Measurements from ENCODE around the gene MCM3AP. TPM values are rescaled to one million over a fixed set of nuclear protein-coding genes. Genes with fewer than 3 reads are reported as not detected.

MCM3AP gene
- total RNA-seq, 1 donor = 64.8 TPM

GRCh38 chr21:46256501-46256994, 28.9 kb downstream of the MCM3AP start:
- Histone ChIP-seq H3K4me2 (ENCODE audit: insufficient read depth, low read length) (no peak overlapping the region), H3K4me1 (ENCODE audit: insufficient read depth, low read length) (no peaks in the 10 kb centered on the region), H3K79me2 (ENCODE audit: insufficient read depth, low read length) (no peaks in the 10 kb centered on the region), H3K27me3 (ENCODE audit: insufficient read depth, low read length) (no peaks in the 10 kb centered on the region), H2AFZ (ENCODE audit: low read length) (no peak overlapping the region), H3K4me3 (ENCODE audit: insufficient read depth, low read length) (no peak overlapping the region), H4K20me1 (ENCODE audit: insufficient read depth, low read length) (peaks cover 3% of the 10 kb centered on the region), H3K36me3 (ENCODE audit: insufficient read depth, low read length) (peaks cover 92% of the 10 kb centered on the region), H3K27ac (ENCODE audit: low read depth, low read length) (no peak overlapping the region), H3K9me3 (ENCODE audit: low read depth, low read length) (no peaks in the 10 kb centered on the region)
- no peak for TF ChIP-seq CTCF (IDR thresholded peaks at IDR 0.05; ENCODE audit: extremely low read depth, low read depth, low read length)
- peak; percentile 57 for DNase-seq (ENCODE audit: insufficient read length, low spot score, missing footprints)

GRCh38 chr21:46255758-46256337, 29.6 kb downstream of the MCM3AP start:
- peaks cover 3% of the 10 kb centered on the region for H4K20me1 ChIP-seq (ENCODE audit: insufficient read depth, low read length)
- no peak overlapping the region for H2AFZ ChIP-seq (ENCODE audit: low read length)
- no peaks in the 10 kb centered on the region for H3K27me3 ChIP-seq (ENCODE audit: insufficient read depth, low read length)
- no peak for TF ChIP-seq CTCF (IDR thresholded peaks at IDR 0.05; ENCODE audit: extremely low read depth, low read depth, low read length)
- H3K79me2 ChIP-seq (ENCODE audit: insufficient read depth, low read length) = no peaks in the 10 kb centered on the region
- DNase-seq (ENCODE audit: insufficient read length, low spot score, missing footprints) = peak; percentile 25
- H3K4me2 ChIP-seq (ENCODE audit: insufficient read depth, low read length) = no peak overlapping the region
- peaks cover 92% of the 10 kb centered on the region for H3K36me3 ChIP-seq (ENCODE audit: insufficient read depth, low read length)
- no peaks in the 10 kb centered on the region for H3K4me1 ChIP-seq (ENCODE audit: insufficient read depth, low read length)
- H3K27ac ChIP-seq (ENCODE audit: low read depth, low read length) = no peak overlapping the region
- no peaks in the 10 kb centered on the region for H3K9me3 ChIP-seq (ENCODE audit: low read depth, low read length)
- no peak overlapping the region for H3K4me3 ChIP-seq (ENCODE audit: insufficient read depth, low read length)

- Histone ChIP-seq H3K4me1 (ENCODE audit: insufficient read depth, low read length) (no peaks in the 10 kb centered on the region), H3K79me2 (ENCODE audit: insufficient read depth, low read length) (no peaks in the 10 kb centered on the region), H3K9me3 (ENCODE audit: low read depth, low read length) (no peaks in the 10 kb centered on the region), H3K4me2 (ENCODE audit: insufficient read depth, low read length) (no peak overlapping the region), H3K36me3 (ENCODE audit: insufficient read depth, low read length) (peaks cover 92% of the 10 kb centered on the region), H4K20me1 (ENCODE audit: insufficient read depth, low read length) (peaks cover 3% of the 10 kb centered on the region), H3K27ac (ENCODE audit: low read depth, low read length) (no peak overlapping the region), H3K27me3 (ENCODE audit: insufficient read depth, low read length) (no peaks in the 10 kb centered on the region), H2AFZ (ENCODE audit: low read length) (no peak overlapping the region), H3K4me3 (ENCODE audit: insufficient read depth, low read length) (no peak overlapping the region)
- no peak for TF ChIP-seq CTCF (IDR thresholded peaks at IDR 0.05; ENCODE audit: extremely low read depth, low read depth, low read length)
- peak; percentile 22 for DNase-seq (ENCODE audit: insufficient read length, low spot score, missing footprints)
Observed at GRCh38 chr21:46255166-46255565, 30.2 kb downstream of the MCM3AP start.

GRCh38 chr21:46254208-46254975, 31.0 kb downstream of the MCM3AP start:
- H3K79me2 ChIP-seq (ENCODE audit: insufficient read depth, low read length) = no peaks in the 10 kb centered on the region
- no peaks in the 10 kb centered on the region for H3K4me1 ChIP-seq (ENCODE audit: insufficient read depth, low read length)
- H3K36me3 ChIP-seq (ENCODE audit: insufficient read depth, low read length) = peaks cover 94% of the 10 kb centered on the region

More at GRCh38 chr21:46254208-46254975, 31.0 kb downstream of the MCM3AP start:
- H3K27ac ChIP-seq (ENCODE audit: low read depth, low read length) = no peak overlapping the region
- no peak overlapping the region for H3K4me3 ChIP-seq (ENCODE audit: insufficient read depth, low read length)
- TF ChIP-seq CTCF (IDR thresholded peaks at IDR 0.05; ENCODE audit: extremely low read depth, low read depth, low read length) = no peak
- H3K4me2 ChIP-seq (ENCODE audit: insufficient read depth, low read length) = no peak overlapping the region
- H4K20me1 ChIP-seq (ENCODE audit: insufficient read depth, low read length) = peaks cover 7% of the 10 kb centered on the region
- H3K27me3 ChIP-seq (ENCODE audit: insufficient read depth, low read length) = no peaks in the 10 kb centered on the region
- no peaks in the 10 kb centered on the region for H3K9me3 ChIP-seq (ENCODE audit: low read depth, low read length)
- no peak overlapping the region for H2AFZ ChIP-seq (ENCODE audit: low read length)
- DNase-seq (ENCODE audit: insufficient read length, low spot score, missing footprints) = peak; percentile 36
